CD4-positive, alpha-beta memory T cell (primary cell): ENCODE data around the gene FKBP5. TPM values are rescaled to one million over a fixed set of nuclear protein-coding genes. Genes with fewer than 3 reads are reported as not detected.
"Not testable (repeated sequence)": the region's sequence is repeated elsewhere in the genome, so short reads cannot be mapped to it uniquely, and the experiment has no call there.

ENCODE experiments used
- CTCF ChIA-PET: fragments of 350-600 bp; sonication (Branson Sonifier 250); formaldehyde crosslinking; loops from one replicate; lab custom pipeline; 2021; ENCODE audit warnings: inconsistent platforms; ENCODE audit not compliant: partially characterized antibody; lab: Charles Lee
- POLR2A ChIA-PET: fragments of 350-600 bp; sonication (Branson Sonifier 250); formaldehyde crosslinking; loops from one replicate; lab custom pipeline; 2021; ENCODE audit not compliant: partially characterized antibody; lab: Charles Lee
- DNase-seq, 5 donors: peaks; one replicate each; pipeline versions ENCODE4 v3.0.0 to v3.0.0-alpha.2; 2020 to 2022; ENCODE audit warnings: mixed read lengths in 1 of 5
- H3K27ac ChIP-seq: one replicate; pipeline ENCODE4 v1.7.0; 2013; ENCODE audit warnings: low read depth, low read length
- H3K27me3 ChIP-seq: 2 replicates; pipeline ENCODE4 v1.7.0; 2013; ENCODE audit warnings: mild to moderate bottlenecking, low read length, moderate library complexity; ENCODE audit not compliant: insufficient read depth
- H3K36me3 ChIP-seq: 2 replicates; pipeline ENCODE4 v1.7.0; 2013; ENCODE audit warnings: mild to moderate bottlenecking, low read length, moderate library complexity; ENCODE audit not compliant: insufficient read depth
- H3K4me1 ChIP-seq: 2 replicates; pipeline ENCODE4 v1.7.0; 2013; ENCODE audit warnings: mild to moderate bottlenecking, low read length, moderate library complexity; ENCODE audit not compliant: insufficient read depth
- H3K4me3 ChIP-seq, 2 donors: one replicate each; pipeline ENCODE4 v1.7.0; 2013; ENCODE audit warnings: low read length in 2 of 2, mild to moderate bottlenecking in 1 of 2
- H3K9me3 ChIP-seq, 2 donors: one replicate each; pipeline ENCODE4 v1.7.0; 2013; ENCODE audit warnings: low read length in 2 of 2, control low read depth in 1 of 2; ENCODE audit not compliant: control insufficient read depth in 1 of 2
- H3K27ac Mint-ChIP-seq, 7 donors: one replicate each; pipeline ENCODE4 v1.8.0; 2020 to 2021; ENCODE audit warnings: mixed read lengths in 7 of 7, mild to moderate bottlenecking in 6 of 7, inconsistent platforms in 3 of 7, moderate library complexity in 3 of 7
- H3K27me3 Mint-ChIP-seq, 2 donors: one replicate each; pipeline ENCODE4 v1.8.0; 2020 to 2021; ENCODE audit warnings: mixed read lengths in 2 of 2
- H3K36me3 Mint-ChIP-seq, 2 donors: one replicate each; pipeline ENCODE4 v1.8.0; 2020 to 2021; ENCODE audit warnings: mixed read lengths in 2 of 2, inconsistent platforms in 1 of 2, mild to moderate bottlenecking in 1 of 2
- H3K4me1 Mint-ChIP-seq, 4 donors: one replicate each; pipeline ENCODE4 v1.8.0; 2020 to 2021; ENCODE audit warnings: mixed read lengths in 4 of 4, mild to moderate bottlenecking in 1 of 4
- H3K4me3 Mint-ChIP-seq, 8 donors: one replicate each; pipeline ENCODE4 v1.8.0; 2020 to 2021; ENCODE audit warnings: mixed read lengths in 8 of 8, mild to moderate bottlenecking in 7 of 8, moderate library complexity in 6 of 8, inconsistent platforms in 3 of 8
- H3K9me3 Mint-ChIP-seq, 8 donors: one replicate each; pipeline ENCODE4 v1.8.0; 2020 to 2021; ENCODE audit warnings: mixed read lengths in 8 of 8, mild to moderate bottlenecking in 5 of 8, inconsistent platforms in 3 of 8, moderate library complexity in 1 of 8
- intact Hi-C: fragments of 100-400 bp; cut with micrococcal nuclease; formaldehyde crosslinking; loops from one replicate; pipeline ENCODE4 v1.15.1; 2023
- polyA plus RNA-seq, 2 donors: library from polyadenylated mRNA; unstranded; fragments of 300-500 nt; fragmentation: Illumina TruSeq; gene quantifications; one replicate each; pipeline ENCODE4 v1.2.3, GENCODE V29; 2021
- total RNA-seq, 2 experiments: library from RNA; stranded (reverse); gene quantifications; one replicate each; pipeline ENCODE4 v1.2.3, GENCODE V29; 2021

The FKBP5 gene
- total and polyA plus RNA-seq, 4 experiments from 2014 or later = 72.9 to 233 (median 84.2) TPM

DNA sequence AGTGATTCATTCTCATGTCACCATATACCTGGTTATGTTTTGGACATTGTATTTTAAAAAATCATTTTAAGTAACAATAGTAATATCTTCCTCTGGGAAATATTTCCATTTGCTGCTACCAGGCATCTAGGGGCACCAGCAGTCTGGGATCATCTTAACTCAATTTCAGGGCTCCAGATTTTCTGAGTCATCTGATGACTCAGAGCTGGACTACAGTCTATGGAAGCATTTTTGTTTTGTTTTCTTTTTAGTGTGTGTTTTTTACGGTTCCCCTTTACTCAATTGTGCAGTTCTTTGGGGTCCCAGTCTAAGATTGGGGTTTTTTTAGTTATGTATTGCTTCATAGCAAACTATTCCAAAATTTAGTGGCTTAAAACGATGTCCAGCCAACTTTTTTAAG is 5.7 kb upstream of the FKBP5 start:
- Mint-ChIP-seq H3K36me3 (no peaks in the 10 kb centered on the region), H3K4me1 (peaks cover 0 to 4% (median 4%) of the 10 kb centered on the region in 4 donors), H3K27me3 (no peaks in the 10 kb centered on the region), H3K9me3 (no peaks in the 10 kb centered on the region), H3K27ac (no peak overlapping the region), H3K4me3 (no peak overlapping the region)
- POLR2A ChIA-PET = no interaction called here
- intact Hi-C loops = no loop called here
- Histone ChIP-seq H3K27ac (no peak overlapping the region), H3K9me3 (no peaks in the 10 kb centered on the region), H3K4me3 (no peak overlapping the region), H3K4me1 (no peaks in the 10 kb centered on the region), H3K36me3 (no peaks in the 10 kb centered on the region), H3K27me3 (no peaks in the 10 kb centered on the region)
- no peak for DNase-seq
- CTCF ChIA-PET = no interaction called here

GRCh38 chr6:35691027-35691824 is 2.5 kb upstream of the FKBP5 start:
- H3K27ac Mint-ChIP-seq = peak overlapping the region in 3 of 7 donors; percentile 21 to 81 (median 49)
- Histone ChIP-seq H3K27me3 (no peaks in the 10 kb centered on the region), H3K36me3 (no peaks in the 10 kb centered on the region), H3K4me1 (no peaks in the 10 kb centered on the region), H3K4me3 (no peak overlapping the region), H3K9me3 (no peaks in the 10 kb centered on the region), H3K27ac (no peak overlapping the region)
- H3K36me3 Mint-ChIP-seq = peaks cover 0 to 13% of the 10 kb centered on the region in 2 donors
- intact Hi-C loops = no loop called here
- no peak for DNase-seq
- ChIA-PET POLR2A (interaction anchor here (1.2 kb wide), 1 partner anchor 11 kb away, joined by 3 read pairs; no protein-coding TSS in a partner anchor), CTCF (interaction anchor here (0.9 to 1.0 kb wide), 2 partner anchors 38 to 67 kb away, joined by 3 to 4 read pairs; no protein-coding TSS in a partner anchor)
- no peaks in the 10 kb centered on the region for H3K9me3 Mint-ChIP-seq
- peaks cover 4 to 25% (median 8%) of the 10 kb centered on the region in 4 donors for H3K4me1 Mint-ChIP-seq
- H3K4me3 Mint-ChIP-seq = peak overlapping the region in 1 of 8 donors; percentile 11
- no peaks in the 10 kb centered on the region for H3K27me3 Mint-ChIP-seq

GRCh38 chr6:35690484-35690883 is 1.8 kb upstream of the FKBP5 start:
- Mint-ChIP-seq H3K27ac (peak overlapping the region in 1 of 7 donors; percentile 93), H3K36me3 (peaks cover 0 to 13% of the 10 kb centered on the region in 2 donors), H3K4me1 (peaks cover 4 to 26% (median 9%) of the 10 kb centered on the region in 4 donors), H3K4me3 (no peak overlapping the region), H3K9me3 (no peaks in the 10 kb centered on the region), H3K27me3 (no peaks in the 10 kb centered on the region)
- no peak for DNase-seq
- no peaks in the 10 kb centered on the region for H3K36me3 ChIP-seq
- no peak overlapping the region for H3K4me3 ChIP-seq
- no peaks in the 10 kb centered on the region for H3K27me3 ChIP-seq
- no peaks in the 10 kb centered on the region for H3K9me3 ChIP-seq
- no peak overlapping the region for H3K27ac ChIP-seq
- CTCF ChIA-PET = interaction anchor here (0.9 to 2.0 kb wide), 3 partner anchors 39 to 66 kb away, joined by 3 to 7 read pairs (median 4); partner anchors contain the start of gene ARMC12
- H3K4me1 ChIP-seq = peaks cover 6% of the 10 kb centered on the region
- intact Hi-C loops = no loop called here
- POLR2A ChIA-PET = interaction anchor here (1.2 to 8.5 kb wide), 4 partner anchors 11 to 42 kb away, joined by 3 to 141 read pairs (median 26); no protein-coding TSS in a partner anchor

GRCh38 chr6:35690006-35690405 is 1.3 kb upstream of the FKBP5 start:
- H3K9me3 ChIP-seq, H3K27ac ChIP-seq, H3K36me3 ChIP-seq, intact Hi-C loops, H3K27me3 Mint-ChIP-seq, H3K27me3 ChIP-seq, DNase-seq, H3K4me3 ChIP-seq, H3K9me3 Mint-ChIP-seq: not testable (repeated sequence)
- H3K4me1 ChIP-seq = peaks cover 11% of the 10 kb centered on the region
- peak overlapping the region in 5 of 8 donors; percentile 51 to 82 (median 64) for H3K4me3 Mint-ChIP-seq
- peaks cover 4 to 28% (median 10%) of the 10 kb centered on the region in 4 donors for H3K4me1 Mint-ChIP-seq
- ChIA-PET POLR2A (interaction anchor here (1.0 to 8.5 kb wide), 7 partner anchors 9 to 42 kb away, joined by 3 to 141 read pairs (median 4); no protein-coding TSS in a partner anchor), CTCF (interaction anchor here (2.0 kb wide), 1 partner anchor 47 kb away, joined by 7 read pairs; the partner anchor contains the start of gene ARMC12)
- H3K36me3 Mint-ChIP-seq = peaks cover 0 to 13% of the 10 kb centered on the region in 2 donors
- H3K27ac Mint-ChIP-seq = peak overlapping the region in 5 of 7 donors; percentile 18 to 93 (median 75)

GRCh38 chr6:35687658-35688604 is 784 bp downstream of the FKBP5 start:
- ChIA-PET POLR2A (interaction anchor here (0.6 to 8.5 kb wide), 23 partner anchors 7 to 387 kb away, joined by 3 to 141 read pairs (median 4); partner anchors contain the start of gene ARMC12), CTCF (interaction anchor here (0.7 to 3.2 kb wide), 11 partner anchors 9 to 98 kb away, joined by 3 to 33 read pairs (median 5); partner anchors contain the start of gene ARMC12)
- Histone ChIP-seq H3K9me3 (no peaks in the 10 kb centered on the region), H3K4me1 (peaks cover 31% of the 10 kb centered on the region), H3K27ac (peak overlapping the region; percentile 85), H3K4me3 (peak overlapping the region; percentile 51 to 99), H3K27me3 (no peaks in the 10 kb centered on the region), H3K36me3 (no peaks in the 10 kb centered on the region)
- H3K27ac Mint-ChIP-seq = peak overlapping the region; percentile 92 to 98 (median 95)
- intact Hi-C loops = loop anchor here (1.0 to 5.0 kb wide), 5 partner anchors 10 to 103 kb away; no protein-coding TSS in a partner anchor
- peak overlapping the region; percentile 96 to 100 (median 100) for H3K4me3 Mint-ChIP-seq
- no peaks in the 10 kb centered on the region for H3K27me3 Mint-ChIP-seq
- no peaks in the 10 kb centered on the region for H3K9me3 Mint-ChIP-seq
- DNase-seq = peak; percentile 46 to 61 (median 50)
- H3K36me3 Mint-ChIP-seq = peaks cover 3 to 14% of the 10 kb centered on the region in 2 donors
- peaks cover 4 to 30% (median 12%) of the 10 kb centered on the region in 4 donors for H3K4me1 Mint-ChIP-seq

DNA sequence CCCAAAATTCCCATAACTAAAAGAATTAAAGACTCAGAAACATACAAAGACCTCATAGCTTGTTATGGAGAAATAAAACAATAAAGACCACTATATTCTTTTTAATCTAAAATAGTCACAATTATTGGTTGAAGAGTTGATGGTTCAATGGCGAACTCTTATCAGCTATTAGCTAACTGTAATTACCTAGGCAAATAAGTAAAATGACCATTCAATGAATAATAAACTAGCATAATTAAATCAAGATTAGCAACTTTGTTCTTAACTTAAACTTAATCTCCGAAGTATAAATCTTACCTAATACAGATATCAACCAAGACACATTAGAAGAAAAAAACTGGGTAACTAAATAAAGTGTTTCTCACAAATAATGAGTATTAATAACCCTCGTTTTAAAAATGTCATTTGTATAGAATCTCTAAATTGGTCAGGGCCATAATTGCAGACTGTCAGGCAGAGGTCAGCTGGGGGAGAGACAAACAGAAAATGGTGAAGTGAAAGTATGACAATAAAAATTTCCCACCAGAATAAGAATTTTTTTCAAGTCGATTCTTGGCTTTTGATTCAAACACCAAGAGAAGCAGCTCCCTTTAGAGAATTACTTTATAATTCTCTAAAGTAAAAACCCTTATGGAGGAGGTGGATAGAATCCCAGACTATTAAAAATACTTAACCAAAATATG is 1.7 kb downstream of the FKBP5 start:
- Mint-ChIP-seq H3K27me3 (no peaks in the 10 kb centered on the region), H3K4me3 (peak overlapping the region; percentile 96 to 100 (median 100)), H3K4me1 (peaks cover 12 to 37% (median 18%) of the 10 kb centered on the region in 4 donors), H3K9me3 (no peaks in the 10 kb centered on the region), H3K36me3 (peaks cover 3 to 20% of the 10 kb centered on the region in 2 donors), H3K27ac (peak overlapping the region; percentile 92 to 98 (median 95))
- no peak for DNase-seq
- H3K4me1 ChIP-seq = peaks cover 38% of the 10 kb centered on the region
- ChIA-PET POLR2A (interaction anchor here (0.6 to 8.5 kb wide), 19 partner anchors 9 to 386 kb away, joined by 3 to 141 read pairs (median 5); partner anchors contain the start of gene ARMC12), CTCF (interaction anchor here (0.7 to 3.2 kb wide), 16 partner anchors 8 to 97 kb away, joined by 3 to 33 read pairs (median 5); partner anchors contain the start of gene ARMC12)
- intact Hi-C loops = loop anchor here (1.0 to 5.0 kb wide), 2 partner anchors 9 to 50 kb away; no protein-coding TSS in a partner anchor
- H3K27ac ChIP-seq = peak overlapping the region; percentile 85
- no peaks in the 10 kb centered on the region for H3K27me3 ChIP-seq
- no peaks in the 10 kb centered on the region for H3K9me3 ChIP-seq
- H3K4me3 ChIP-seq = peak overlapping the region; percentile 51 to 99
- no peaks in the 10 kb centered on the region for H3K36me3 ChIP-seq
